Measurements from ENCODE around the gene UMODL1.

- no peak for TF ChIP-seq CTCF (IDR thresholded peaks at IDR 0.05; ENCODE audit: low read depth, low read length)
- no peak for TF ChIP-seq POLR2A (IDR thresholded peaks at IDR 0.05; ENCODE audit: extremely low read depth, insufficient read length)
- no peak for TF ChIP-seq MYC (IDR thresholded peaks at IDR 0.05; ENCODE audit: low read depth, low read length)
- TF ChIP-seq MAX (IDR thresholded peaks at IDR 0.05; ENCODE audit: low read depth, low read length) = no peak
Measured at GRCh38 chr21:42102076-42102475, 31.0 kb downstream of the UMODL1 start.

Data from NB4 (cell line).